ENCODE measurements around the gene AKR7A3.

- TF ChIP-seq CTCF (IDR thresholded peaks at IDR 0.05) (no peak), POLR2A (IDR thresholded peaks at IDR 0.05) (no peak)
Observed at GRCh38 chr1:19332832-19333231, 44.3 kb upstream of the AKR7A3 start.

Measured in body of pancreas (tissue), 4 donors.